HG02870 (cell line): ENCODE results near the gene MACROD1.
"Not testable (repeated sequence)": the region's sequence is repeated elsewhere in the genome, so short reads cannot be mapped to it uniquely, and the experiment has no call there.

Experiments used
- ATAC-seq: cut with Tn5 transposase; IDR thresholded peaks from one replicate; pipeline ENCODE4 v1.9.1; 2021; ENCODE audit warnings: mild to moderate bottlenecking, moderate library complexity; ENCODE audit not compliant: unreplicated experiment

The MACROD1 gene

DNA sequence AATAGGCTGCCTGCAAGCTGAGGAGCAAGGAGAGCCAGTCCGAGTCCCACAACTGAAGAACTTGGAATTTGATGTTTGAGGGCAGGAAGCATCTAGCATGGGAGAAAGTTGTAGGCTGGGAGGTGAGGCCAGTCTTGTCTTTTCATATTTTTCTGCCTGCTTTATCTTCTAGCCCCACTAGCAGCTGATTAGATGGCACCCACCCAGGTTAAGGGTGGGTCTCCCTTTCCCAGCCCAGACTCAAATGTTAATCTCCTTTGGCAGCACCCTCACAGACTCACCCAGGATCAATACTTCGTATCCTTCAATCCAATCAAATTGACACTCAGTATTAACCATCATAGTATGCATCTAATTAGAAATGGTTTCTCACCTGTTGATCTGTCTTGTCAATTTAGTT lies 196.5 kb downstream of the MACROD1 start:
- ATAC-seq = no peak

DNA sequence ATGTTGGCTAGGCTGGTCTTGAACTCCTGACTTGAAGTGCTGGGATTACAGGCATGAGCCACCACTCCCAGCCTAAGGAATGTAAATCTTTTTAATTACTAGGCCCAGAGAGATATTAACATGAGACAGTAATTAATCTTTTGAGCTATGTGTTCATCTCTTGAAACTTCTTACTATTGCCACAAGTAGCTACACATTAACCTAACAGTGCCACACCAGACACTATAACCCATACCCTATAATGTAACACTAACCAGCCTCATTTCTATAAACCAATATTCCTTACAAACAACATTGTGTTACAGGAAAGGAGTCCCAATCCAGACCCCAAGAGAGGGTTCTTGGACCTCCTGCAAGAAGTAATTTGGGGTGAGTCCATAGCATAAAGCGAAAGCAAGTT lies 199.5 kb downstream of the MACROD1 start:
- ATAC-seq = no peak

DNA sequence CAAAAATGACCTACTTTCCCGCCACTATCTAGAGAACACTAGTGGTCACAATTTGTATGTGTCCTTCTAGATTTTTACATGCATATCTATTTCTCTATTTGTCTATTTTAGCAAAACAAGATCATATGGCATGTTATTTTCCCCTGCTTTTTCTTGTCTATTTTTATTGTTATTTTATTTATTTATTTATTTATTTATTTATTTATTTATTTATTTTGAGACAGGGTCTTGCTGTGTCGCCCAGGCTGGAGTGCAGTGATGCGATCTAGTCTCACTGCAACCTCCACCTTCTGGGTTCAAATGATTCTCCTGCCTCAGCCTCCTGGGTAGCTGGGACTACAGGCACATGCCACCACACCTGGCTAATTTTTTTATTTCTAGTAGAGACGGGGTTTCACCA lies 202.0 kb downstream of the MACROD1 start:
- not testable (repeated sequence) for ATAC-seq

DNA sequence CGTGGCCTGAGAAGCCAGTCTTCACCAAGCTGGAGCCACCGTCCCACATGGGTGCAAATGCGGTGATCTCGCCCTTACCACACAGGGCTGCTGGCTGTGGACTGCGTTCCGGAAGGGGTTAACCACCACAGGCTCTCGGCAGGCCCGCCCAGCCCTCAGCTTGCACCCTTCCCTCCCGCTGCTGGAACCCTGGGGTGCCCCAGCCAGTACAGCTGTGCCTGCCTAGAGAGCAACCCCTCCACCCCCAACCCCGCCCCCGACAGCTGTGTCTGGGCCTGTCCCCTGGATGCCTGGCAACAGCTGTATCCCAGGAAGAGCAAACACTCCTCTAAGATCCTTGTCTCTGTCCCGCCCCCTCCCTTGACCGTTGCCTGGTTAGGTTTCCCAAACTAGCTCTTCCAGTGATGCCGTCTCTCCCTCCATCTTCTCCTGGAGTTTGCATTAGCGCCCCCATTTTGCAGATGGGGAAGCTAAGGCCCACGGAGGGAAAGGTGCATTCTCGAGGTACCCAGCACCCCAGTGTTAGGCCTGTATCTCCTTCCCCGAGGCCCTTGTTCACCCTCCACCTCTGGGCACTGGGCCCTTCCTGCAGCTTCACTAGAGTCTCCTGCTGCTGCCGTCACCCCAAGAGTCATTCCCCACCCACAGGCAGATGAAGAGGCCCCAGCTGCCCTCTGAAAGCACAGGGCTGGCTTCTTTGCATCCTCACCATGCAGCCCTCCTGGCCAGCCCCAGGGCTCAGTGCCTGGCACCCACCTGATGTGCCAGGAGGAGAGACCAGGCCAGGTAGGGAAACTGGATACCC lies 204.1 kb downstream of the MACROD1 start:
- ATAC-seq = no peak

DNA sequence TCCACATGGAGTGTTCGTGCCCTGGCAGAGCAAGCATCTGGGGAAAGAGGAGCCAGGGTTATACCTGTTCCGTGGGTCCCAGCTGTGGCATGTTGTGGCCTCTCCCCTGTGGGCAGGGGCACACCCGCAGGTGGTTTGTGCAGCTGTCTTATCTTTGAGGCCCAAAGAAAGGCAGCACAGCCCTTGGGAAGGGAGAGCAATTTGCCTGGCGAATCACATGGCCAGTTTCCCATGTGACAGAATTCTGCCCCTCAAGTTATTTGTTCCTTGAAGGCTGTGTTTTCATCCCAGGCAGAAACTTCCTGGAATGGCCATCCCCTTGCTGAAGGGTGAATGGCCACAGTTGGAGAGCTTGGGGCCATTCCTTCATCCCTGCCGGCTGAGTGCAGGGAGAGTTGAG lies 207.9 kb downstream of the MACROD1 start:
- no peak for ATAC-seq

DNA sequence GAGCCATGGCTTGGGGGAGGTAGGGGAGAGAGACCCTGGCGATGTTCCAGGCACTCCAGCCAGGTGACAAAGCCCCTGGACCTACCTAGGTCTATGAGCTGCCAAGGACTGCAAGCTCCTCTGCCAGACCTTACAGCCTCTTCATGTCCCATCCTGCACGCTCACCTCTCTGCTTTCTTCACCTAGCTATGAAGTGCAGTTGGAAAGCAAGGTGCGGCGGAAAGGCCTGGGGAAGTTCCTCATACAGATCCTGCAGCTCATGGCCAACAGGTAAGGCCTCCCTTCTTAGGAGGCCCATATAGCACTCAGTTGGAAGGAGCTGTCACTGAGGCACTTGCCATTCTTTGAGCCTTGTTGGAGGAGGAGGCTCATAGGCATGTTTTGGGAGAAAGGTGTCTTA lies 213.3 kb downstream of the MACROD1 start:
- ATAC-seq = no peak

DNA sequence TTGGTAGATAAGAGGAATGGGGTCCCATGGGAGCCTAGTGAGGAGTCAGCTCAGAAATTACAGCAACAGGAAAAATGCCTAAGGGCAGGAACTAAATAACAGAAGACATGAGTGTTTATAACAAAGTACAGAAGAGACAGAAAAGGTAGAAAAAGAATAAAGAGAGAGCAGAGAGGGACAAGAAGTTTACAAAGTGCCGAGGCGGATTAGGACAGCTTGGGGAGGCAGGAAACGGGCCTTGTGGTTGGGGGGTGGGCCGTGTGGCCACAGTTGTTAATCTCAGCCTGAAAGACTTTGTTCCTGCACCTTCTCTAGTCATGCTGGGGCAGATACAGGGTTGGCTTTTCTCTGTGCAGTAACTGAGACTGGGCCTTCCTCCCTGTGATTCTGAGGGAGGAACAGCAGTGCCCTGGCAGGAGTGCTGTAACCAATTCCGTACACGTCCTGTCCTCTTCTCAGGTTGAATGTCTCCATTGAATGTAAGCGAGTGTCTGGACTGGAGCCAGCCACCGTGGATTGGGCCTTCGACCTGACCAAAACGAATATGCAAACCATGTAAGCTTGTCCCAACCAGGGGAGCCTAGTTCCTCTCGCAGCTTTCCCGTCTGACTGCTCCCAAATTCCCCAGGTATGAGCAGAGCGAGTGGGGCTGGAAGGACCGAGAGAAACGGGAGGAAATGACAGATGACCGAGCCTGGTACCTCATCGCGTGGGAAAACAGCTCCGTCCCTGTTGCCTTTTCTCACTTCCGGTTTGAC lies 214.0 kb downstream of the MACROD1 start:
- ATAC-seq = no peak
